NCI-H2196 (cell line): Measurements from ENCODE around the gene PTOV1.

Experiments
- DNase-seq: peaks from one replicate; lab custom pipeline; 2025; ENCODE audit not compliant: unreplicated experiment; lab: John Stamatoyannopoulos, UW

Gene PTOV1

GRCh38 chr19:49858088-49858985, 7.4 kb downstream of the PTOV1 start:
- no peak for DNase-seq

- DNase-seq, result no peak
These were observed 8.8 kb downstream of the PTOV1 start for GRCh38 chr19:49859682-49860335.

GRCh38 chr19:49860336-49861102, 9.6 kb downstream of the PTOV1 start:
- DNase-seq, result no peak

- no peak for DNase-seq
These were observed 10.1 kb downstream of the PTOV1 start for GRCh38 chr19:49861107-49861506.

- no peak for DNase-seq
These were observed 10.8 kb downstream of the PTOV1 start for GRCh38 chr19:49861541-49862378.

GRCh38 chr19:49862391-49863253, 11.7 kb downstream of the PTOV1 start:
- DNase-seq, result no peak

GRCh38 chr19:49863254-49863934, 12.4 kb downstream of the PTOV1 start:
- no peak for DNase-seq

- no peak for DNase-seq
These were observed 13.0 kb downstream of the PTOV1 start for GRCh38 chr19:49863935-49864320.

GRCh38 chr19:49864890-49865289, 13.9 kb downstream of the PTOV1 start:
- no peak for DNase-seq

- DNase-seq, result peak; percentile 95
These were observed 16.2 kb downstream of the PTOV1 start, which contains the start of gene PNKP for GRCh38 chr19:49866933-49867782. Gene PNKP, minus strand, starts transcription at chr19:49867576. Its CDS starts 372 bp downstream, at chr19:49867204.

- peak; percentile 81 for DNase-seq
These were observed 18.1 kb downstream of the PTOV1 start for GRCh38 chr19:49869009-49869483.

- peak; percentile 99 for DNase-seq
These were observed 18.7 kb downstream of the PTOV1 start for GRCh38 chr19:49869484-49870308.

GRCh38 chr19:49870309-49870901, 19.4 kb downstream of the PTOV1 start:
- DNase-seq, result no peak

GRCh38 chr19:49871349-49871985, 20.5 kb downstream of the PTOV1 start:
- no peak for DNase-seq

GRCh38 chr19:49872245-49873128, 21.5 kb downstream of the PTOV1 start:
- DNase-seq, result no peak
